ENCODE data around the gene LHX3. TPM values are rescaled to one million over a fixed set of nuclear protein-coding genes. Genes with fewer than 3 reads are reported as not detected.

Gene LHX3
- total RNA-seq, 4 donors from 2014 or later, result not detected

DNA sequence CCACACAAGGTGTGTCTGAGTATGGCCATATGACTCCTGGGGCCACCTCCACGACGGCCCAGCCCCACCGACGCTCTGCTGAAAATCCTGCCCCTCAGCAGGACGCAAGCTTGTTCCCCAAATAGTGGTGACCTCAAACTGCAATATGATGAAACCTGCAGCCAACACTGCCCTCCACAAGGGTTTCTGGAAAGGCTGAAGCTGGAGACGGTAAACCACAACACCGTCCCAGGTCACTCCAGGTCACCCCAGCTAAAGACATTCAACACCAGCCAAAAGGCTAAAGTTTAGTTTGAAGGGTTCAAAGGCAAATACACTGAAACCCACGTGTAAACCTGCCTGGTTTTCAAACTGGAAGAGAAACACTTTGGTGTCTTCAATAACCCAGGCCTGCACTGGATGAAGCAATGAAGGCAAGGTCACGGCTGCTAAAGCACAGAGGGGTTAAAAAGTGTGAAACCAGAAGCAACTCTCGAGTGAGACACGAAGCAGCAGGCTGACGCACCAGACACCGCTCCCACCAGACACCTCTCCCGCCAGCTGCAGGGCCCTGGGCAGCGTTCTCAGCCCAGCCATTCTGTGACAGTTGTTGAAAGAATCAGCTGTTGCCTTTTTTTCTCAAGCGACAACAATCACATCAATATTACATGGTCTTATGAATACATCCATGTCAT is 1.8 kb upstream of the LHX3 start:
- no peak for DNase-seq
- no peak overlapping the region for H3K27ac ChIP-seq
- no peaks in the 10 kb centered on the region for H3K4me1 ChIP-seq
- intact Hi-C loops (cut with DNase I; ENCODE audit: low total_unique reads), result no loop called here
- no peaks in the 10 kb centered on the region for H3K9me3 ChIP-seq
- peaks cover 8 to 15% of the 10 kb centered on the region in 2 donors for H3K27me3 ChIP-seq
- H3K4me3 ChIP-seq, result no peak overlapping the region
- no peak for TF ChIP-seq CTCF (IDR thresholded peaks at IDR 0.05)
- no peak for TF ChIP-seq POLR2A (IDR thresholded peaks at IDR 0.05)
- H3K36me3 ChIP-seq, result no peaks in the 10 kb centered on the region

- Histone ChIP-seq H3K9me3 (no peaks in the 10 kb centered on the region), H3K27ac (no peak overlapping the region), H3K36me3 (no peaks in the 10 kb centered on the region), H3K4me3 (no peak overlapping the region), H3K27me3 (peaks cover 8 to 25% of the 10 kb centered on the region in 2 donors), H3K4me1 (no peaks in the 10 kb centered on the region)
- DNase-seq, result no peak
- intact Hi-C loops (cut with DNase I; ENCODE audit: low total_unique reads), result no loop called here
- TF ChIP-seq POLR2A (IDR thresholded peaks at IDR 0.05) (no peak), CTCF (IDR thresholded peaks at IDR 0.05) (no peak)
Observed at GRCh38 chr9:136205707-136205992, 722 bp upstream of the LHX3 start.

- intact Hi-C loops (cut with DNase I; ENCODE audit: low total_unique reads), result no loop called here
- H3K27me3 ChIP-seq, result peaks cover 8 to 31% of the 10 kb centered on the region in 2 donors
- no peaks in the 10 kb centered on the region for H3K36me3 ChIP-seq
- DNase-seq, result no peak
- no peaks in the 10 kb centered on the region for H3K4me1 ChIP-seq
- no peaks in the 10 kb centered on the region for H3K9me3 ChIP-seq
- no peak for TF ChIP-seq CTCF (IDR thresholded peaks at IDR 0.05)
- no peak for TF ChIP-seq POLR2A (IDR thresholded peaks at IDR 0.05)
- H3K27ac ChIP-seq, result no peak overlapping the region
- no peak overlapping the region for H3K4me3 ChIP-seq
Observed at GRCh38 chr9:136204145-136204805, 653 bp downstream of the LHX3 start.

- Histone ChIP-seq H3K27me3 (peaks cover 8 to 31% of the 10 kb centered on the region in 2 donors), H3K36me3 (no peaks in the 10 kb centered on the region), H3K4me1 (peaks cover 0 to 4% of the 10 kb centered on the region in 2 donors), H3K4me3 (no peak overlapping the region), H3K9me3 (no peaks in the 10 kb centered on the region), H3K27ac (no peak overlapping the region)
- DNase-seq, result no peak
- intact Hi-C loops (cut with DNase I; ENCODE audit: low total_unique reads), result no loop called here
- TF ChIP-seq CTCF (IDR thresholded peaks at IDR 0.05) (no peak), POLR2A (IDR thresholded peaks at IDR 0.05) (no peak)
Observed at GRCh38 chr9:136203408-136204144, 1.4 kb downstream of the LHX3 start.

All from uterus (tissue), 4 donors.